K562 (cell line): Measurements from ENCODE around the gene TNFAIP6. TPM values are rescaled to one million over a fixed set of nuclear protein-coding genes. Genes with fewer than 3 reads are reported as not detected.

ENCODE experiments used
- BHLHE40 ChIP-seq: IDR thresholded peaks from 2 replicates; pipeline ENCODE4 v1.6.1; 2011; ENCODE audit warnings: low read length, improper control_type of control experiment
- ELF2 ChIP-seq: fragments of 250-450 bp; sonication (Bioruptor Pico); IDR thresholded peaks from 2 replicates; pipeline ENCODE4 v1.5.0; 2021; ENCODE audit warnings: mild to moderate bottlenecking
- HDAC1 ChIP-seq, 2 experiments: fragments of 450-650 bp; IDR thresholded peaks; 2 replicates each; pipeline ENCODE4 v1.6.1; 2016 to 2017; ENCODE audit warnings: inconsistent platforms in 1 of 2, mild to moderate bottlenecking in 1 of 2, moderate library complexity in 1 of 2
- HLTF ChIP-seq: fragments of 450-650 bp; IDR thresholded peaks from 2 replicates; pipeline ENCODE4 v1.6.1; 2016
- JUNB ChIP-seq: fragments of 450-650 bp; formaldehyde crosslinking; conservative IDR thresholded peaks from 2 replicates; pipeline ENCODE4 v1.4.0; 2020; ENCODE audit warnings: mild to moderate bottlenecking
- KLF10 ChIP-seq: fragments of 250-450 bp; sonication (Bioruptor Pico); IDR thresholded peaks from 2 replicates; pipeline ENCODE4 v1.6.1; 2021; ENCODE audit warnings: matching md5 sums
- MEF2D ChIP-seq: conservative IDR thresholded peaks from 2 replicates; pipeline ENCODE4 v1.6.1; 2016; ENCODE audit warnings: low read depth, missing genetic modification characterization, missing compliant biosample characterization
- MNT ChIP-seq, 2 experiments: fragments of 450-650 bp; conservative IDR thresholded peaks; 2 replicates each; pipeline ENCODE4 v1.6.1; 2017; ENCODE audit warnings: mild to moderate bottlenecking in 2 of 2, moderate library complexity in 2 of 2
- MTA3 ChIP-seq: fragments of 450-650 bp; formaldehyde crosslinking; IDR thresholded peaks from 2 replicates; pipeline ENCODE4 v1.6.1; 2017; ENCODE audit warnings: mild to moderate bottlenecking, borderline replicate concordance
- SOX6 ChIP-seq: fragments of 450-650 bp; IDR thresholded peaks from 2 replicates; pipeline ENCODE4 v1.6.1; 2014; ENCODE audit warnings: mild to moderate bottlenecking
- SRSF3 ChIP-seq: fragments of 200-400 bp; formaldehyde crosslinking; IDR thresholded peaks from 2 replicates; pipeline ENCODE4 v1.6.1; 2016; ENCODE audit warnings: mild to moderate bottlenecking, low read length, moderate library complexity; ENCODE audit not compliant: insufficient read depth
- THRB ChIP-seq: fragments of 450-650 bp; formaldehyde crosslinking; conservative IDR thresholded peaks from 2 replicates; pipeline ENCODE4 v1.4.0; 2022; ENCODE audit warnings: mild to moderate bottlenecking, missing genetic modification characterization
- USF2 ChIP-seq: sonication (generic); formaldehyde crosslinking; IDR thresholded peaks from 2 replicates; pipeline ENCODE4 v1.5.0; 2020; ENCODE audit warnings: missing genetic modification reagents
- XRCC5 ChIP-seq: fragments of 200-400 bp; formaldehyde crosslinking; IDR thresholded peaks from 2 replicates; pipeline ENCODE4 v1.6.1; 2017; ENCODE audit warnings: low read depth, mild to moderate bottlenecking, low read length
- ZBTB33 ChIP-seq: sonication (generic); formaldehyde crosslinking; IDR thresholded peaks from 2 replicates; pipeline ENCODE4 v1.8.1; 2023; ENCODE audit warnings: mild to moderate bottlenecking, missing genetic modification reagents
- ZNF263 ChIP-seq: sonication (generic); formaldehyde crosslinking; IDR thresholded peaks from 2 replicates; pipeline ENCODE4 v1.8.0; 2022; ENCODE audit warnings: mild to moderate bottlenecking, missing genetic modification reagents, borderline replicate concordance
- ZZZ3 ChIP-seq: fragments of 450-650 bp; IDR thresholded peaks from 2 replicates; pipeline ENCODE4 v1.6.1; 2016; ENCODE audit warnings: antibody characterized with exemption, mild to moderate bottlenecking, moderate library complexity
- polyA plus RNA-seq, 8 experiments: library from polyadenylated mRNA; depleted of rRNA in 4 of 8; stranded (reverse) in 5 of 8; unstranded in 3 of 8; fragments of >200 nt; fragmentation: Nextera tagmentation in 2 of 8; fragmentation: Illumina TruSeq in 1 of 8; extraction: Ambion mirVana in 2 of 8; extraction: Trizol in 1 of 8; gene quantifications; 2 replicates each; pipeline versions ENCODE4 v1.2.1 to v1.2.3, GENCODE V29; 2011 to 2014; ENCODE audit warnings: inconsistent platforms in 1 of 8, missing spikeins in 1 of 8
- total RNA-seq, 7 experiments: library from RNA; depleted of rRNA in 6 of 7; stranded (reverse); fragments of >200 nt in 6 of 7; fragmentation: Illumina TruSeq in 2 of 7; extraction: Trizol in 2 of 7; gene quantifications; 2 replicates each; pipeline versions ENCODE4 v1.2.1 to v1.2.3, GENCODE V29; 2011 to 2021; ENCODE audit warnings: low replicate concordance in 1 of 7
- TF ChIP-seq, protein P1 (sequence below): fragments of 250-450 bp; sonication (Bioruptor Pico); IDR thresholded peaks from 2 replicates; pipeline ENCODE4 v1.8.0; 2022; ENCODE audit warnings: inconsistent platforms, mild to moderate bottlenecking, moderate library complexity, borderline replicate concordance
- TF ChIP-seq, protein P2 (sequence below): fragments of 250-450 bp; sonication (Bioruptor Pico); IDR thresholded peaks from 2 replicates; pipeline ENCODE4 v1.8.0; 2021; ENCODE audit warnings: borderline replicate concordance, mild to moderate bottlenecking, moderate library complexity; ENCODE audit not compliant: poor library complexity, severe bottlenecking

TNFAIP6 gene
- total and polyA plus RNA-seq, 9 of the 15 experiments (the other 6 are each of a cell fraction or from before 2014, with no cell fraction given): 0.07 to 0.28 (median 0.08) TPM; not detected in 6

DNA sequence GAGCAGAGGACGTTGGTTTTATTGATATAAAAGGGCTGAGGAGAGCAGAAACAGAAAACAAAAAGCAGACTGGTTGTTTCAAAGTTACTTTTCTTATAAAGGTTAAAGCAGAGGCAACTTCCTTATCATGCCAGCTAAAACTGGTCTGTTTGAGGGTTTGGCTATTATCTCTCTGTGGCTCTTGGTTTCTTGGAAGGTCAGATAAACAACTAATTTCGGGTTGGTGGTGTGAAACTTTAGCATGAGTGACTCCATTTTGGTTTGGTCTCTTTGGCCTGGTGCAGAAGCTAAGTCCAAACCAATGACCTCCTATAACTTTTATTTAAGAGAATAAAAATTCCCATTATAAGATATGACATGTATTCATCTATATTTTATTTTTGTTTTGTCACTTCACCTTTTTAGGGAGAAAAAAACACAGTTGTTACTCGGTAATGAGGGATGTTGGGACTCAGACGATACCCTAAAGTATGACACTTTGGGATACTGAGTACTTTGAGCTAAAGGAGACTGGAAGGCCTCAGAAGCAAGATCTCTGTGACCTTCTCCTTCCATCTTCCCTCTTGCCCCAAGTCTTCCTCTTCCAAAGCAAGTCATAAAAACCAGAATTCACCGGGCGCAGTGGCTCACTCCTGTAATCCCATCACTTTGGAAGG is 23.3 kb downstream of the TNFAIP6 start (continued):
- TF ChIP-seq HDAC1 (IDR thresholded peaks at IDR 0.05) (no peak; a peak in 1 of 4 replicates), XRCC5 (no peak), ZNF263 (CRISPR knock-in tag) (no peak), BHLHE40 (no peak), HLTF (no peak), ZBTB33 (CRISPR knock-in tag) (no peak), MEF2D (tag) (peak; percentile 96), SOX6 (no peak), MNT (conservative IDR thresholded peaks at IDR 0.05) (no peak), SRSF3 (no peak), THRB (CRISPR knock-in tag) (peak; percentile 97), MTA3 (no peak), USF2 (no peak), KLF10 (CRISPR knock-in tag) (peak; percentile 88; the same call in 1 of the 2 replicates), ELF2 (no peak), JUNB (CRISPR knock-in tag) (no peak), ZZZ3 (no peak)
- TF ChIP-seq, protein P1, sequence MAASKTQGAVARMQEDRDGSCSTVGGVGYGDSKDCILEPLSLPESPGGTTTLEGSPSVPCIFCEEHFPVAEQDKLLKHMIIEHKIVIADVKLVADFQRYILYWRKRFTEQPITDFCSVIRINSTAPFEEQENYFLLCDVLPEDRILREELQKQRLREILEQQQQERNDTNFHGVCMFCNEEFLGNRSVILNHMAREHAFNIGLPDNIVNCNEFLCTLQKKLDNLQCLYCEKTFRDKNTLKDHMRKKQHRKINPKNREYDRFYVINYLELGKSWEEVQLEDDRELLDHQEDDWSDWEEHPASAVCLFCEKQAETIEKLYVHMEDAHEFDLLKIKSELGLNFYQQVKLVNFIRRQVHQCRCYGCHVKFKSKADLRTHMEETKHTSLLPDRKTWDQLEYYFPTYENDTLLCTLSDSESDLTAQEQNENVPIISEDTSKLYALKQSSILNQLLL (CRISPR knock-in tag): no peak
- TF ChIP-seq, protein P2, sequence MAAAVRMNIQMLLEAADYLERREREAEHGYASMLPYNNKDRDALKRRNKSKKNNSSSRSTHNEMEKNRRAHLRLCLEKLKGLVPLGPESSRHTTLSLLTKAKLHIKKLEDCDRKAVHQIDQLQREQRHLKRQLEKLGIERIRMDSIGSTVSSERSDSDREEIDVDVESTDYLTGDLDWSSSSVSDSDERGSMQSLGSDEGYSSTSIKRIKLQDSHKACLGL (CRISPR knock-in tag): no peak
